Pulmonary artery endothelial cell (primary cell): ENCODE measurements around the gene LIPK. TPM values are rescaled to one million over a fixed set of nuclear protein-coding genes. Genes with fewer than 3 reads are reported as not detected.
"Not testable (repeated sequence)": the region's sequence is repeated elsewhere in the genome, so short reads cannot be mapped to it uniquely, and the experiment has no call there.

Experiments
- DNase-seq: peaks from one replicate; pipeline ENCODE4 v3.0.0-alpha.2; 2011; ENCODE audit warnings: low read depth, low spot score
- total RNA-seq: library from RNA; depleted of rRNA; stranded (reverse); fragments of >200 nt; gene quantifications from 2 replicates; pipeline ENCODE4 v1.2.3, GENCODE V29; 2014

Gene LIPK
- total RNA-seq, 1 donor from 2014 or later = not detected

GRCh38 chr10:88715517-88715916 lies 9.5 kb downstream of the LIPK start:
- no peak for DNase-seq

- DNase-seq = no peak
These were observed 15.3 kb downstream of the LIPK start for GRCh38 chr10:88721392-88721791.

GRCh38 chr10:88725798-88726197 lies 19.7 kb downstream of the LIPK start:
- no peak for DNase-seq

- no peak for DNase-seq
These were observed 22.2 kb downstream of the LIPK start for GRCh38 chr10:88728107-88728763.

- DNase-seq = no peak
These were observed 24.8 kb downstream of the LIPK start for GRCh38 chr10:88730864-88731263.

GRCh38 chr10:88731296-88731695 lies 25.2 kb downstream of the LIPK start:
- DNase-seq = no peak

GRCh38 chr10:88733215-88733614 lies 27.2 kb downstream of the LIPK start:
- no peak for DNase-seq

- no peak for DNase-seq
These were observed 29.6 kb downstream of the LIPK start for GRCh38 chr10:88735661-88736060.

- DNase-seq = not testable (repeated sequence)
These were observed 35.9 kb downstream of the LIPK start for GRCh38 chr10:88741921-88742320.

GRCh38 chr10:88742448-88742847 lies 36.4 kb downstream of the LIPK start:
- DNase-seq = no peak

GRCh38 chr10:88744002-88744401 lies 38.0 kb downstream of the LIPK start:
- no peak for DNase-seq

- DNase-seq = no peak
These were observed 39.6 kb downstream of the LIPK start for GRCh38 chr10:88745633-88746032.

GRCh38 chr10:88754287-88754686 lies 48.2 kb downstream of the LIPK start:
- DNase-seq = no peak

- no peak for DNase-seq
These were observed 49.7 kb downstream of the LIPK start for GRCh38 chr10:88755753-88756152.

GRCh38 chr10:88756660-88757059 lies 50.6 kb downstream of the LIPK start:
- no peak for DNase-seq

- DNase-seq = no peak
These were observed 53.5 kb downstream of the LIPK start, which contains the start of gene LIPN for GRCh38 chr10:88759366-88760101. LIPN (plus strand) TSS chr10:88760020; CDS start chr10:88761406, 1,386 bp downstream.

GRCh38 chr10:88762906-88763305 lies 56.9 kb downstream of the LIPK start:
- no peak for DNase-seq

- DNase-seq = no peak
These were observed 57.4 kb downstream of the LIPK start for GRCh38 chr10:88763441-88763840.

GRCh38 chr10:88764110-88764509 lies 58.1 kb downstream of the LIPK start:
- no peak for DNase-seq

GRCh38 chr10:88765816-88766215 lies 59.8 kb downstream of the LIPK start:
- no peak for DNase-seq

- DNase-seq = no peak
These were observed 63.3 kb downstream of the LIPK start for GRCh38 chr10:88769384-88769783.

GRCh38 chr10:88781206-88781605 lies 75.2 kb downstream of the LIPK start:
- no peak for DNase-seq

- DNase-seq = no peak
These were observed 76.2 kb downstream of the LIPK start for GRCh38 chr10:88782222-88782621.
